T-helper 1 cell (primary cell): ENCODE measurements around the gene ATP8B1.

Experiments
- DNase-seq, 5 donors: peaks; one replicate each; pipeline ENCODE4 v3.0.0-alpha.2; 2012 to 2020

Gene ATP8B1

GRCh38 chr18:57791911-57792310 is 11.2 kb downstream of the ATP8B1 start:
- DNase-seq, result no peak

- DNase-seq, result no peak
Observed at GRCh38 chr18:57791192-57791591, 11.9 kb downstream of the ATP8B1 start.

- DNase-seq, result no peak
Observed at GRCh38 chr18:57790316-57790715, 12.8 kb downstream of the ATP8B1 start.

GRCh38 chr18:57789759-57790158 is 13.4 kb downstream of the ATP8B1 start:
- no peak for DNase-seq

- no peak for DNase-seq
Observed at GRCh38 chr18:57789090-57789489, 14.0 kb downstream of the ATP8B1 start.

- no peak for DNase-seq
Observed at GRCh38 chr18:57787068-57787685, 15.9 kb downstream of the ATP8B1 start.

GRCh38 chr18:57785751-57786437 is 17.2 kb downstream of the ATP8B1 start:
- DNase-seq, result no peak

GRCh38 chr18:57784801-57785114 is 18.4 kb downstream of the ATP8B1 start:
- DNase-seq, result no peak

GRCh38 chr18:57784034-57784800 is 18.9 kb downstream of the ATP8B1 start:
- DNase-seq, result no peak

GRCh38 chr18:57782049-57782448 is 21.1 kb downstream of the ATP8B1 start:
- no peak for DNase-seq

- DNase-seq, result no peak
Observed at GRCh38 chr18:57780706-57781347, 22.3 kb downstream of the ATP8B1 start.

- no peak for DNase-seq
Observed at GRCh38 chr18:57780318-57780705, 22.8 kb downstream of the ATP8B1 start.

- DNase-seq, result no peak
Observed at GRCh38 chr18:57776767-57777166, 26.3 kb downstream of the ATP8B1 start.

GRCh38 chr18:57776354-57776753 is 26.8 kb downstream of the ATP8B1 start:
- no peak for DNase-seq

GRCh38 chr18:57775937-57776336 is 27.2 kb downstream of the ATP8B1 start:
- no peak for DNase-seq

GRCh38 chr18:57772387-57772799 is 30.7 kb downstream of the ATP8B1 start:
- DNase-seq, result no peak

- no peak for DNase-seq
Observed at GRCh38 chr18:57771626-57772025, 31.5 kb downstream of the ATP8B1 start.

- DNase-seq, result no peak
Observed at GRCh38 chr18:57771193-57771592, 31.9 kb downstream of the ATP8B1 start.

GRCh38 chr18:57768537-57769326 is 34.4 kb downstream of the ATP8B1 start:
- DNase-seq, result no peak

- DNase-seq, result no peak
Observed at GRCh38 chr18:57767259-57768050, 35.7 kb downstream of the ATP8B1 start.

- no peak for DNase-seq
Observed at GRCh38 chr18:57764995-57765394, 38.1 kb downstream of the ATP8B1 start.

GRCh38 chr18:57764087-57764486 is 39.0 kb downstream of the ATP8B1 start:
- no peak for DNase-seq
